Measurements from ENCODE around the gene DEPDC7. TPM values are rescaled to one million over a fixed set of nuclear protein-coding genes. Genes with fewer than 3 reads are reported as not detected.

The DEPDC7 gene
- total RNA-seq (2011; cell fraction: chromatin; rRNA removed; ENCODE audit: low replicate concordance), result 16.3 and 28.3 TPM in 2 replicates
- total RNA-seq (2011; cell fraction: nucleolus; rRNA removed), result 7.8 and 9.7 TPM in 2 replicates
- total RNA-seq (2011; cell fraction: nucleoplasm; rRNA removed), result 16.7 and 18.7 TPM in 2 replicates
- total RNA-seq (2014; rRNA removed) (8.4 and 10.3 TPM in 2 replicates), total RNA-seq (2014; rRNA removed; fragmentation: Illumina TruSeq; extraction: Trizol) (13.8 and 13.9 TPM in 2 replicates), total RNA-seq (2015; rRNA removed; fragmentation: Illumina TruSeq; extraction: Trizol) (13.8 and 15.5 TPM in 2 replicates), total RNA-seq (2021) (9.4 and 9.5 TPM in 2 replicates), polyA plus RNA-seq (2011; rRNA removed) (14.5 and 19.9 TPM in 2 replicates), polyA plus RNA-seq (2014; fragmentation: Illumina TruSeq; extraction: Trizol) (12.7 and 15.7 TPM in 2 replicates), polyA plus RNA-seq (2014; fragmentation: Nextera tagmentation; extraction: Ambion mirVana) (1 to 10 TPM; 5.4 to 8.1 TPM), polyA plus RNA-seq (2014; rRNA removed) (12.0 and 13.8 TPM in 2 replicates), polyA minus RNA-seq (2011; rRNA and poly(A)+ RNA removed) (13.2 and 14.0 TPM in 2 replicates), Bru-seq, nascent RNA (percentile 79 among the genes with signal in this experiment), BruChase-seq, experiment 1, labeled RNA remaining after a 2-hour chase (percentile 72 among the genes with signal in this experiment), BruChase-seq, experiment 2, labeled RNA remaining after a 6-hour chase (percentile 76 among the genes with signal in this experiment)
- 3.4 and 6.0 TPM in 2 replicates for polyA plus RNA-seq (2011; cell fraction: cytosol; rRNA removed)
- polyA plus RNA-seq (2011; cell fraction: nucleus; rRNA removed), result 12.6 and 16.7 TPM in 2 replicates
- polyA plus RNA-seq (2012), result 5.3 and 7.0 TPM in 2 replicates
- 4.3 and 5.2 TPM in 2 replicates for polyA minus RNA-seq (2011; cell fraction: cytosol; rRNA and poly(A)+ RNA removed)
- 11.3 and 13.6 TPM in 2 replicates for polyA minus RNA-seq (2011; cell fraction: nucleus; rRNA and poly(A)+ RNA removed)
- long read RNA-seq, experiment 1, transcript DEPDC7-201 (9 exons, 1,755 nt), result major isoform, 25 of 28 reads
- long read RNA-seq, experiment 1, partial matches to known transcripts, result 2 of 28 reads
- long read RNA-seq, experiment 1, other reads (novel, unspliced or antisense), result 1 of 28 reads
- long read RNA-seq, experiment 2, partial matches to known transcripts, result 1 of 7 reads
- long read RNA-seq, experiment 2, other reads (novel, unspliced or antisense), result 2 of 7 reads
- long read RNA-seq, experiment 3, transcript DEPDC7-201 (9 exons, 1,755 nt), result major isoform, 21 of 23 reads
- long read RNA-seq, experiment 3, partial matches to known transcripts, result 0 of 23 reads
- long read RNA-seq, experiment 3, other reads (novel, unspliced or antisense), result 1 of 23 reads

GRCh38 chr11:33015621-33016551 lies at the start of gene DEPDC7:
TSS of gene DEPDC7 (plus strand) at chr11:33015878. CDS start at chr11:33015956, 78 bp downstream.
- ATAC-seq (peak; percentile 98), FAIRE-seq (peak; percentile 78), DNase-seq (ENCODE audit: extremely low read depth in 1 of 4, low spot score in 3 of 4) (peak; percentile 92 to 97 (median 92))
- no peaks in the 10 kb centered on the region for H3K9me1 ChIP-seq (ENCODE audit: control insufficient read depth, insufficient read depth, low read length)
- H4K20me1 ChIP-seq (replicated peaks; ENCODE audit: control insufficient read depth, insufficient read depth, low read length), result no peaks in the 10 kb centered on the region
- intact Hi-C loops (cut with micrococcal nuclease) (loop anchor here (2.0 kb wide), 1 partner anchor 49 kb away; no protein-coding TSS in a partner anchor), in situ Hi-C loops (cut with MboI) (no loop called here)
- H3K27me3 ChIP-seq (ENCODE audit: control insufficient read depth in 2 of 2, insufficient read depth in 2 of 2, low read length in 2 of 2), result no peaks in the 10 kb centered on the region
- no TSS peak for BruUV-seq (replicated peaks)
- H3K4me3 ChIP-seq, result peak within 1 kb of the TSS; percentile 78
- POLR2A ChIA-PET, result interaction anchor here (0.6 to 3.4 kb wide), 12 partner anchors 9 to 1477 kb away, joined by 3 to 25 read pairs (median 4); partner anchors contain the start of genes CSTF3 and TCP11L1
- H3K9ac ChIP-seq (ENCODE audit: insufficient read depth in 1 of 2, low read depth in 2 of 2, low read length in 2 of 2), result peak within 1 kb of the TSS; percentile 71 to 98
- under 1% methylated on average over 63 of the region's 89 CpGs for WGBS (ENCODE audit: insufficient coverage, low coverage, missing lambda C conversion rate)
- CTCF ChIA-PET (ENCODE audit: low intra/inter-chr PET ratio), result no interaction called here
- H3K9me3 ChIP-seq (replicated peaks; ENCODE audit: control insufficient read depth, insufficient read depth, low read depth, low read length), result no peaks in the 10 kb centered on the region
- peak within 1 kb of the TSS; percentile 58 for H3K27ac ChIP-seq (ENCODE audit: extremely low read depth, low read depth, low read length)
- H2AFZ ChIP-seq (ENCODE audit: low read depth, low read length), result peak within 1 kb of the TSS; percentile 97
- H3K4me1 ChIP-seq (replicated peaks in 1 of 2; ENCODE audit: control insufficient read depth in 2 of 2, insufficient read depth in 2 of 2, low read length in 2 of 2), result peaks cover 16% of the 10 kb centered on the region in 2 experiments; a peak in 4 of 5 replicates
- peak within 1 kb of the TSS; percentile 87 for H3K4me2 ChIP-seq (ENCODE audit: insufficient read depth, low read length)
- peaks cover 19% of the 10 kb centered on the region for H3K79me2 ChIP-seq (ENCODE audit: control insufficient read depth, insufficient read depth, low read length)
- H3K36me3 ChIP-seq (ENCODE audit: control insufficient read depth, insufficient read depth, low read length), result no peaks in the 10 kb centered on the region
- no peak for TF ChIP-seq FOXA1 (IDR thresholded peaks at IDR 0.05; ENCODE audit: borderline replicate concordance)
- TF ChIP-seq TAF7 (tag; IDR thresholded peaks at IDR 0.05), result no peak
- TF ChIP-seq ZBTB26 (CRISPR knock-in tag; IDR thresholded peaks at IDR 0.05), result no peak
- TF ChIP-seq HDAC6 (IDR thresholded peaks at IDR 0.05; ENCODE audit: low read depth, low read length), result no peak
- TF ChIP-seq, protein P1, sequence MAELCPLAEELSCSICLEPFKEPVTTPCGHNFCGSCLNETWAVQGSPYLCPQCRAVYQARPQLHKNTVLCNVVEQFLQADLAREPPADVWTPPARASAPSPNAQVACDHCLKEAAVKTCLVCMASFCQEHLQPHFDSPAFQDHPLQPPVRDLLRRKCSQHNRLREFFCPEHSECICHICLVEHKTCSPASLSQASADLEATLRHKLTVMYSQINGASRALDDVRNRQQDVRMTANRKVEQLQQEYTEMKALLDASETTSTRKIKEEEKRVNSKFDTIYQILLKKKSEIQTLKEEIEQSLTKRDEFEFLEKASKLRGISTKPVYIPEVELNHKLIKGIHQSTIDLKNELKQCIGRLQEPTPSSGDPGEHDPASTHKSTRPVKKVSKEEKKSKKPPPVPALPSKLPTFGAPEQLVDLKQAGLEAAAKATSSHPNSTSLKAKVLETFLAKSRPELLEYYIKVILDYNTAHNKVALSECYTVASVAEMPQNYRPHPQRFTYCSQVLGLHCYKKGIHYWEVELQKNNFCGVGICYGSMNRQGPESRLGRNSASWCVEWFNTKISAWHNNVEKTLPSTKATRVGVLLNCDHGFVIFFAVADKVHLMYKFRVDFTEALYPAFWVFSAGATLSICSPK (IDR thresholded peaks at IDR 0.05; ENCODE audit: borderline replicate concordance), result no peak
- no peak for TF ChIP-seq THRA (IDR thresholded peaks at IDR 0.05)
- TF ChIP-seq EWSR1 (IDR thresholded peaks at IDR 0.05; ENCODE audit: borderline replicate concordance, low read depth, partially characterized antibody), result no peak
- TF ChIP-seq U2AF1 (optimal IDR thresholded peaks at IDR 0.05; ENCODE audit: low read depth, low read length), result no peak
